A549 (cell line): ENCODE data around the gene TACSTD2.

Source experiments
- CEBPB ChIP-seq, 2 experiments: fragments of >200 bp in 1 of 2; sonication (Bioruptor Twin) in 1 of 2; formaldehyde crosslinking in 1 of 2; IDR thresholded peaks; 2 replicates each; pipeline ENCODE4 v1.6.1; 2012 to 2016
- CHD4 ChIP-seq: fragments of 200-600 bp; sonication (generic); IDR thresholded peaks from 2 replicates; pipeline ENCODE4 v1.6.1; 2016; ENCODE audit warnings: antibody characterized with exemption, mild to moderate bottlenecking, borderline replicate concordance
- CTCF ChIP-seq: fragments of >200 bp; sonication (Bioruptor Twin); formaldehyde crosslinking; IDR thresholded peaks from 3 replicates; pipeline ENCODE4 v1.5.1; 2016
- HMGXB4 ChIP-seq: fragments of 250-450 bp; sonication (Bioruptor Pico); IDR thresholded peaks from 2 replicates; pipeline ENCODE4 v1.5.0; 2021; ENCODE audit warnings: mild to moderate bottlenecking, moderate library complexity, borderline replicate concordance
- JUN ChIP-seq, 2 experiments: fragments of >200 bp; sonication (Bioruptor Twin); formaldehyde crosslinking; IDR thresholded peaks; 2 replicates in 1 of 2; 3 replicates in 1 of 2; pipeline ENCODE4 v1.6.1; 2016 to 2017
- MAFK ChIP-seq: fragments of 450-650 bp; IDR thresholded peaks from 2 replicates; pipeline ENCODE4 v1.6.1; 2014; ENCODE audit not compliant: partially characterized antibody
- MAX ChIP-seq: IDR thresholded peaks from 2 replicates; pipeline ENCODE4 v1.6.1; 2012
- POLR2A ChIP-seq: IDR thresholded peaks from 2 replicates; pipeline ENCODE4 v1.6.1; 2012; ENCODE audit warnings: mild to moderate bottlenecking, low read length
- RAD21 ChIP-seq, 2 experiments: fragments of >200 bp in 1 of 2; sonication (Bioruptor Twin) in 1 of 2; formaldehyde crosslinking in 1 of 2; IDR thresholded peaks in 1 of 2; conservative IDR thresholded peaks in 1 of 2; 2 replicates in 1 of 2; 3 replicates in 1 of 2; pipeline ENCODE4 v1.6.1; 2012 to 2018; ENCODE audit warnings: inconsistent platforms in 1 of 2
- REST ChIP-seq: fragments of 200-600 bp; sonication (generic); IDR thresholded peaks from 2 replicates; pipeline ENCODE4 v1.6.1; 2016; ENCODE audit warnings: antibody characterized with exemption, mild to moderate bottlenecking, moderate library complexity
- RFX5 ChIP-seq: fragments of 450-650 bp; IDR thresholded peaks from 2 replicates; pipeline ENCODE4 v1.7.1; 2014; ENCODE audit warnings: antibody characterized with exemption, mild to moderate bottlenecking, moderate library complexity
- USF2 ChIP-seq: fragments of 450-650 bp; IDR thresholded peaks from 2 replicates; pipeline ENCODE4 v1.6.1; 2014; ENCODE audit warnings: antibody characterized with exemption
- ZFP36 ChIP-seq: fragments of 450-650 bp; IDR thresholded peaks from 2 replicates; pipeline ENCODE4 v1.6.1; 2014; ENCODE audit warnings: borderline replicate concordance; ENCODE audit not compliant: partially characterized antibody

- TF ChIP-seq CTCF: no peak
- no peak for TF ChIP-seq USF2
- TF ChIP-seq ZFP36: no peak
- TF ChIP-seq JUN (IDR thresholded peaks at IDR 0.05): no peak
- TF ChIP-seq REST: no peak
- TF ChIP-seq POLR2A: no peak
- no peak for TF ChIP-seq HMGXB4 (CRISPR knock-in tag)
- TF ChIP-seq MAX: no peak
- no peak for TF ChIP-seq MAFK
- no peak for TF ChIP-seq RAD21 (conservative IDR thresholded peaks at IDR 0.05 in 1 of 2, IDR thresholded peaks at IDR 0.05 in 1 of 2)
- TF ChIP-seq CHD4: no peak
- TF ChIP-seq CEBPB (IDR thresholded peaks at IDR 0.05): no peak
- no peak for TF ChIP-seq RFX5
Measured at GRCh38 chr1:58619286-58620054, 42.4 kb upstream of the TACSTD2 start.
